Measurements from ENCODE around the gene SGPL1.

The SGPL1 gene

GRCh38 chr10:70886921-70887665 lies 71.3 kb downstream of the SGPL1 start:
- DNase-seq, result peak in 1 of 2 experiments; percentile 34

DNA sequence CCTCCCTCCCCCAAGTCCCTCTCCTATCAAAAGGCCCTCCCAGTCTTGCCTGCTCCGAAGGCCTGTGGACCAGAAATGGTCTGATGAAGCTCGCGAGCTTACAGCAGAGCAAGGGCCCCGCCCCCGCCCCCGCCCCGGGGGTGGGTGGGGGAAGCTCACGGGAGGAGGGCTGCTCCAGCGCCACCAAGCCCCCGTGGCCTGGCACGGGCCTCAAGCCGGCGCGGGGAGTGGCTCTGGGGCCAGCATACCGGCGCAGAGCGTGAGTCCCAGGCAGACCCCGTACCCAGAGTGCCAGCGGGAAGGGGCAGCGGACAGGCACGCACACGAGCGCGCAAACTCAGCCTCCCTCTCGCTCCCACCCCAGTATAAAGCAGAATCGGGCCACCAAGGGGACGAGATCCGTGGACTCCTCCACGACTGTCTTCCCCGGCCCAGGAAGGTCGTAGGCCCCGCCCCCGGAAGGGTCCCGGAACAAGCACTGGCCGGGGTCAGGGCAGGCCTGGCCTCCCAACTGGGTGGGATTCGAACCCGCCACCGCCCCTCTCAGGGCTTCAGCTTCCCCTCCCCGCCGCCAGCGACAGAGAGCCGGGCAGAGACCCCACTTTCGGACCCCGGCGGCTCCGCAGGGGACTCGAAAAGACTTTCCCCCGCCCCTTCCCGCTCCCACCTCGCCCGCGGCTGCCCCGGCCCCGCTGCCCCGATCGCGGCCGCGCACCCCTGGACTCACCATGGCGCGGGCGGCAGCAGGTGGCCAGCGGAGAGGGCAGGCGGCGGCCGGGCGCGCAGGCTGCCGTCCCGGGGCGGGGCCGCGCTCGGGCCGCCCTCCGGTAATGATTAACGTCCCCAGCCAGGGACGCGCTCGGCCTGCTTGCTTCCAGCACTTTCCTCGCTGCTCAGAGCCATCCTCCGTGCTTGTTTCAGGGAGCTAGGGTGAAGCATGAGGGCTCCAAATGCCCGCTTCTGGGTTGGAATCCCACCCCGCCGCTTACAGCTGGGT lies 72.4 kb downstream of the SGPL1 start, which contains the start of gene PCBD1:
Gene PCBD1, minus strand, starts transcription at position 762 of the 997 bp plus-strand sequence. Its CDS starts 32 bp downstream, at position 730.
- peak; percentile 40 to 78 for DNase-seq

- no peak for DNase-seq
Observed at GRCh38 chr10:70889291-70889690, 73.5 kb downstream of the SGPL1 start.

DNA sequence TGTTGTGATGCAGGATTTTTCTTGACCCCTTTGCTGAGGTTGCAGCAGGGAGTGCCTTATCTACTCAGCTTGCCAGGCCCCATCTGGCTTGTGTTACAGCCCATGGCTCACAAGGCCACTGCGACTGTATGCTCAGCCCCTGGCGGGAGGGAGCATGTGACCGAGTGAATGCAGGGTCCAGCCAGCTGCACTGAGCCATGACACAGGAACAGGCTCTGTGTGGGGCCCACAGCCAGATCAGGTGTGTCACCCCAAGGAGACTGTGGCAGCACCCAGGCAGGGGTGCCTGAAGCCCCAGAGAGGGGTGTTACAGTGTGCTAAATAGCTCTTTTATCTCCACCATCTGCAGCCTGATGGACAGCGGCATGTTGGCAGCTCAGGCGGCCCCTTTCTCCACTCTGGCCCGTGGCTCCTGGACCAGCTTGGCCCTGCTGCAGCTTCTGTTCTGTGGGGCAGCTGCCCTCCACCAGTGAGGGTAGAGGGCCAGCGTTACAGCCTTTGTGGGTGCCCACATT lies 75.2 kb downstream of the SGPL1 start:
- no peak for DNase-seq

DNA sequence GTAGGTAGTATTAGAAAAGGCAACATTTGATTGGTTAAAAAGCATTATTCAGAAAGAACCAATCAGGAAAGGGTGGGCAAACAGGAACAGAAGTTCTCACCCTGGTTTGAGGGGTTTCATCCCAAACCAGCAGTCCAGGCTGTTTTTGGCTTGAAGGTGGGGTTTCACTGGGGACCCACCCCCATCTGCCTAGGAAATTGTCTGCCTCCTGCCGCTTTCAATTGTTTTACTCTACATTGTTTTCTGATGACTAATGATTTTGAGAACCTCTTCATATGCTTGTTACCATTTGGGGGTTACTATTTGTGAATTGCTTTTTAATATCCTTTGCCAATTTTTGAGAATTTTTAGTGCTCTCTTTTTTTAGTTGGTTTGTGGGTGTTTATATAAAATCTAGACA lies 75.9 kb downstream of the SGPL1 start:
- no peak for DNase-seq

DNA sequence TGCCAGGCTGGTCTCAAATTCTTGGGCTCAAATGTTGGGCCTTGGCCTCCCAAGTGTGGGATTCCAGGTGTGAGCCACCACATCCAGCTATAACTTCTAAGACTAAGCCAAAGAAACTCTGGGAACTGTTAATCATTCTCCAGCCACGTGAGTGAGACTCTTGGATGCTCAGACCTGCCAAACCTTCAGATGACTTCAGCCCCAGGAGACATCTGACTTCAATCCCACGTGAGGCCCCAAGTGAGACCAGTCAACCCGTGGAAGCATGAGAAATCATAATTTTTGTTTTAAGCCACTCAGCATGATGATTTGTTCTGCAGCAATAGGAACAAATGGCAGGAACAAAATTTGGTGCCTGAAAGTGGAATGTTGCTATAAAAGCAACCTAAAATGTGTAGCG lies 76.9 kb downstream of the SGPL1 start:
- no peak for DNase-seq

- no peak for DNase-seq
Observed at GRCh38 chr10:70893227-70894006, 77.7 kb downstream of the SGPL1 start.

GRCh38 chr10:70894416-70894815 lies 78.7 kb downstream of the SGPL1 start:
- no peak for DNase-seq

DNA sequence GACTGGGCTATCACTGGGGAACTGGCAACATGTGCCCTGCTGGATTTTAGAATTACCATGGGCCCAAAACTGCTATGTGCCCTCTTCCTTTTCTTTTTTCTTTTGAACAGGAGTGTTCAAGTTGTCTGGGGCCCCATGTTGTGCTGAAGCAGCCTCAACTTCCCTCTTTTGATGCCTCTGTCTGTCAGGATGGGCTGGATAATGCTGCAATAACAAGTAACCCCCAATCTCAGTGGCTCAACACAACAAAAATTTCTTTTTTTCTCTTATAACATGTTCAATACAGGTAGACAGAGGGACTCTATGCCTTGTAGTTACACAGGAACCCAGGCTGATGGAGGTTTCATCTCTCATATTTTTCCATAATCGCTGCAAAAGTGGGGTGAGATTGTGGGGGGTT lies 80.8 kb downstream of the SGPL1 start:
- no peak for DNase-seq

DNA sequence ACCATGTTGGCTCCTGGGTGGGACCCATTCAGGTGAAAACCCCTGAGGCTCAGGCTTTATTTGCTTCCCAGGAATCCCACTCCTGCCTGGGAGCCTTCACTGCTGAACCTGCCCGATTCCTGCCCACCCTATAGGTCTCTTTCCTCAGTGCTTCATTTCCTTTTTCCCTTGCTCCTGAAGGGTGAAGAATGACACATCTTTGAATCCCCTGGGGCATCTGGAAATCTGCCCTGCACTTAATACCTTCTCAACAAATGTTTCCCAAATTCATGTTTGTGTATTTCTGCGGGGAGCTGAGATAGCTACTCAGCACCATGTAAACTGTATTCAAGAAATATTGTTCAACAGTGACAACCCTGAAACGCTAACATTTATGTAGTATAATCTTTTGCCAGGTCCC lies 82.9 kb downstream of the SGPL1 start:
- DNase-seq, result no peak

GRCh38 chr10:70899096-70899495 lies 83.3 kb downstream of the SGPL1 start:
- no peak for DNase-seq

- no peak for DNase-seq
Observed at GRCh38 chr10:70901276-70901878, 85.6 kb downstream of the SGPL1 start.

GRCh38 chr10:70902661-70903261 lies 87.0 kb downstream of the SGPL1 start:
- DNase-seq, result no peak

DNA sequence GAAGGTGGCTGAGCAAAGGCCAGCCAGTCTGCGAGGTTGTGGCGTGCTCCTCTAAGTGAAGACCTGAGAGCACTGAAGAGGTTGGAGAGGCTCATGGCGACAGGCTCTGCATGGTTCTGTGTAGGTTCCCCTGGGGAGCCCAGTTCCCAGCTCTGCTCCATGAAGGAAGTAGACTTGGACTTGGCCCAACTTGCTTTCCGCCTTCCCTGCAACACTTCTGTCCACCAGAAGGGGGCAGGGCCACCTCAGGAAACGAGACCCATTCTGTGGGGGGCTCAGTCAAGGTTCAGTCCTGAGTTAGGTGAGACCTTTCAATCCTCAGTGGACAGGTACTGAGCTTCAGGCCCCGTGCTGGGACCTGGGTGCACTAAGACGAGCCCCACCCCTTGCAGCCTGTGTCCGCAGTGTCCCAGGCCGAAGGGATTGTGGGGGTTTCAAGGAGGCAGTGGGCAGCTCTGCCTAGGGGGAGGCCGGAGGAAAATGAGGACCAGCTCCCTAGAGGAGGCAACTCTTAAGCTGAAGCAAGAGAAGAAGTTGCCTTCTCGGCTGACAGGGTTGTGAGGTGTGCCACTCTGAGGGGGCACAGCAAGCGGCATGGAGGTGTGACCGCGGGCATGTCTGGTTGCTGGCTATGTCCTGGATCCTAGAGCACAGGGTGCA lies 87.6 kb downstream of the SGPL1 start:
- DNase-seq, result peak; percentile 9 to 54

DNA sequence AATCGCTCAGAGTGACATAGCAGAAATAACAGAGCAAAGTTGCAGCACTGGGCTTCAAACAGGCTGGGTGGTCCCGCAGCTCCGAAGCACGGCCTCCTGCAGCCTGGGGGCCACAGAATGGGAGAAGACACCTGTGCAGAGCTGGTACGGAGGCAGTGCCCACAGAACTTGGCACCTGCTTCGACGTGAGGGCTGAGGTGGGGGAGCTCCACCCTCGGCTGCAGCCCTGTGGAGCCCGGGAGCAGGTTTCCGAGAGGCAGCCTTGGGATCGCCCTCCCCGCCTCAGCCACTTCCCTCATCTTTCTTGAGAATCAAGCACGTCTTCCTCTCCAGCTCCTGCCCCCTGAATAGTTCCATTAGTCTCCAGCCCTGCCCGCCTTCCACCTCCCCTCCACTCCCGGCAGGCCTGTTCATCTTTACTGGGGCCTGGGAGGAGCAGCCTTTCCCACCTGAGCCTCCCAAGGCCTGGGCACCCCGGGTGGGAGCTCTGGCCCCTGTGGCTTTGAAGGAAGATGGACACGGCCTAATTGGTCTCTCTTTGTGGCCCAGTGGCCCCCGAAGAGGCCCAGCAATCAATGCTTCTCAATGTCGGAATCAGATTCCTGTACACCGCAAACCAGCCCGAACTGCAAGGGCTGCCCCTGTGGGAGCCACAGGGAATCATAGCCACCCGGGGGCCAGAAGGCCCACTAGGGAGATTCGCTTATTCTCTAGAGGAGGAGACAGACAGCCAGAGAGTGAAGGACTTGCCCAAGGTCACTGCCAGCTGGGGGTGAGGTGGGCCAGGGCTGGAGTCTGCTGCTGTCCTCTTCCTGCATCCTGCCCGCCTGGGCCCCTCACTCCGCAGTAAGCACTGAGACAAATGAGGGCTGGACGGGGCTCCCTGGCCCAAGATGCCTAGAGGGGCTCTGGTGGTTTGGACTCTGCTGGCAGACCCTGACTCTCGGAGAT lies 89.6 kb downstream of the SGPL1 start:
- DNase-seq, result no peak

DNA sequence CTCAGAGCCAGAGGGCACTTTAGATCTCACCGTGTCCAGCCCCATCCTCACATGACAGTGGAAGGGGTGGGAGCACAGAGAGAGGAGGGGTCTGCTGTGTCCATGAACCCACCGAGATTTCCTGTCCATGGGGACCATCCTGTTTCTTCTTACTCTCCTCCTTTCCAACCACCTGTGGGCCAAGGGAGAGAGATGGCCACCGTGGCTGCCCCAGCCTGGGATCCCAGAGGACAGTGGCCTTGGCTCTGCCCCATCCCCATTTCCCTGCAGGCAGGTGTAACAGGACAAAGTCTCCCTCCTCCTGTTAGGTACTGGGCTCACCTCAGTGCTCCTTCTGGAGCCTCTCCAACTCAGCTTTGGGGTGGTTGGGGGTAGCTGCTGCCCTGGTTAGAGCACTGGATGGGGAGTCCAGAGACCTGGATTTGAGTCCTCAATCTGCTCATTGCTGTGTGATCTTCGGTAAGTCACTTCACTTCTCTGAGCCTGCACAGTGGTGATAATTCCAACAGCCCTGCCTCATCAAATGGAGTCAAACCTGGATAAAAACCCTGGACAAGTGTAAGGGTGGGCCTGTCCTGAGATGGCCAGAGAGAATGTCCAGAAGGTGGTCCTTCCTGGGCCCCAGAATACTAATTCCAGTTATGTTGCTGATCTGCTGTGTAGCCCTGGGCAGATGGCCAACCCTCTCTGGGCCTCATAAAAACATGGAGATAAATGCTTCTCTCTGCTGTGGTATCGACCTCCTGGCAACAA lies 90.5 kb downstream of the SGPL1 start:
- no peak for DNase-seq

GRCh38 chr10:70906953-70907636 lies 91.3 kb downstream of the SGPL1 start:
- no peak for DNase-seq

- no peak for DNase-seq
Observed at GRCh38 chr10:70907637-70908405, 92.1 kb downstream of the SGPL1 start.

All from NCI-H526 (cell line).